IMR-90 (cell line): ENCODE data around the gene UBE2L3.
"Not testable (repeated sequence)": the region's sequence is repeated elsewhere in the genome, so short reads cannot be mapped to it uniquely, and the experiment has no call there.

Source experiments
- CHD1 ChIP-seq: IDR thresholded peaks from 2 replicates; pipeline ENCODE4 v1.6.1; 2012; ENCODE audit warnings: low read depth, low read length, improper control_type of control experiment
- CTCF ChIP-seq: conservative IDR thresholded peaks from 2 replicates; pipeline ENCODE4 v1.5.1; 2012; ENCODE audit warnings: mild to moderate bottlenecking, low read depth, low read length, improper control_type of control experiment
- POLR2A ChIP-seq: IDR thresholded peaks from 2 replicates; pipeline ENCODE4 v1.6.1; 2012; ENCODE audit warnings: mild to moderate bottlenecking, low read depth, low read length

- not testable (repeated sequence) for TF ChIP-seq CTCF, CHD1, POLR2A
These were observed 16.9 kb upstream of the UBE2L3 start for GRCh38 chr22:21550678-21551047.
